ENCODE measurements around the gene MAP3K9. TPM values are rescaled to one million over a fixed set of nuclear protein-coding genes. Genes with fewer than 3 reads are reported as not detected.
A peak's percentile ranks its signal among the peaks of the same experiment; 100 is the strongest.

Gene MAP3K9
- total RNA-seq, 4 donors from 2014 or later = 0.20 to 1.5 (median 0.59) TPM

- 67 to 69% methylated on average over 2 of the region's 2 CpGs for WGBS, 2 donors
- Histone ChIP-seq H3K27ac (no peak overlapping the region), H3K4me3 (no peak overlapping the region), H3K4me1 (no peaks in the 10 kb centered on the region), H3K36me3 (no peaks in the 10 kb centered on the region), H3K27me3 (no peaks in the 10 kb centered on the region), H3K9me3 (no peaks in the 10 kb centered on the region)
- TF ChIP-seq POLR2A (IDR thresholded peaks at IDR 0.05) = no peak
- no peak for TF ChIP-seq EP300 (IDR thresholded peaks at IDR 0.05)
- TF ChIP-seq CTCF (IDR thresholded peaks at IDR 0.05) = no peak
- DNase-seq (ENCODE audit: low spot score in 2 of 2) = no peak
Observed at GRCh38 chr14:70696026-70696425, 113.3 kb downstream of the MAP3K9 start.

GRCh38 chr14:70692210-70692609 is 117.1 kb downstream of the MAP3K9 start:
- Histone ChIP-seq H3K27me3 (no peaks in the 10 kb centered on the region), H3K36me3 (no peaks in the 10 kb centered on the region), H3K9me3 (no peaks in the 10 kb centered on the region), H3K27ac (no peak overlapping the region), H3K4me1 (no peaks in the 10 kb centered on the region), H3K4me3 (no peak overlapping the region)
- TF ChIP-seq CTCF (IDR thresholded peaks at IDR 0.05) (no peak), EP300 (IDR thresholded peaks at IDR 0.05) (peak in 1 of 2 donors; percentile 32)
- 80 to 82% methylated on average over 10 of the region's 10 CpGs for WGBS, 2 donors
- DNase-seq (ENCODE audit: low spot score in 2 of 2) = peak in 1 of 2 donors; percentile 17

GRCh38 chr14:70685474-70686197 is 123.7 kb downstream of the MAP3K9 start:
- DNase-seq (ENCODE audit: low spot score in 2 of 2) = no peak
- no peaks in the 10 kb centered on the region for H3K27me3 ChIP-seq
- H3K9me3 ChIP-seq = no peaks in the 10 kb centered on the region
- H3K4me1 ChIP-seq = no peaks in the 10 kb centered on the region
- TF ChIP-seq POLR2A (IDR thresholded peaks at IDR 0.05) (no peak), CTCF (IDR thresholded peaks at IDR 0.05) (no peak)
- H3K36me3 ChIP-seq = no peaks in the 10 kb centered on the region
- no peak overlapping the region for H3K27ac ChIP-seq
- H3K4me3 ChIP-seq = no peak overlapping the region
- 60 to 64% methylated on average over 7 of the region's 7 CpGs for WGBS, 2 donors

GRCh38 chr14:70683983-70684382 is 125.3 kb downstream of the MAP3K9 start:
- H3K27me3 ChIP-seq = no peaks in the 10 kb centered on the region
- no peak for DNase-seq (ENCODE audit: low spot score in 2 of 2)
- H3K27ac ChIP-seq = no peak overlapping the region
- TF ChIP-seq CTCF (IDR thresholded peaks at IDR 0.05) (no peak), POLR2A (IDR thresholded peaks at IDR 0.05) (no peak), EP300 (IDR thresholded peaks at IDR 0.05) (no peak)
- no peaks in the 10 kb centered on the region for H3K4me1 ChIP-seq
- no peaks in the 10 kb centered on the region for H3K9me3 ChIP-seq
- H3K36me3 ChIP-seq = no peaks in the 10 kb centered on the region
- H3K4me3 ChIP-seq = no peak overlapping the region
- 57 to 58% methylated on average over 6 of the region's 6 CpGs for WGBS, 2 donors

- Histone ChIP-seq H3K4me1 (no peaks in the 10 kb centered on the region), H3K9me3 (no peaks in the 10 kb centered on the region), H3K36me3 (no peaks in the 10 kb centered on the region), H3K27me3 (no peaks in the 10 kb centered on the region), H3K27ac (no peak overlapping the region), H3K4me3 (no peak overlapping the region)
- WGBS, 2 donors = 89 to 96% methylated on average over 2 of the region's 2 CpGs
- TF ChIP-seq CTCF (IDR thresholded peaks at IDR 0.05) = no peak
- TF ChIP-seq EP300 (IDR thresholded peaks at IDR 0.05) = no peak
- no peak for TF ChIP-seq POLR2A (IDR thresholded peaks at IDR 0.05)
- no peak for DNase-seq (ENCODE audit: low spot score in 2 of 2)
Observed at GRCh38 chr14:70680748-70681147, 128.6 kb downstream of the MAP3K9 start.
